Stimulated activated CD8-positive, alpha-beta memory T cell treated with anti-CD3 and anti-CD28 coated beads, Interleukin-7, amount 100 ng/mL, for 24 hours (primary cell): Measurements from ENCODE around the gene PLB1.
"Not testable (repeated sequence)": the region's sequence is repeated elsewhere in the genome, so short reads cannot be mapped to it uniquely, and the experiment has no call there.

Experiments used
- DNase-seq: peaks from one replicate; pipeline ENCODE4 v3.0.0-alpha.2; 2020; ENCODE audit warnings: low read depth

PLB1 gene

GRCh38 chr2:28469947-28470535, 25.8 kb upstream of the PLB1 start:
- no peak for DNase-seq

DNA sequence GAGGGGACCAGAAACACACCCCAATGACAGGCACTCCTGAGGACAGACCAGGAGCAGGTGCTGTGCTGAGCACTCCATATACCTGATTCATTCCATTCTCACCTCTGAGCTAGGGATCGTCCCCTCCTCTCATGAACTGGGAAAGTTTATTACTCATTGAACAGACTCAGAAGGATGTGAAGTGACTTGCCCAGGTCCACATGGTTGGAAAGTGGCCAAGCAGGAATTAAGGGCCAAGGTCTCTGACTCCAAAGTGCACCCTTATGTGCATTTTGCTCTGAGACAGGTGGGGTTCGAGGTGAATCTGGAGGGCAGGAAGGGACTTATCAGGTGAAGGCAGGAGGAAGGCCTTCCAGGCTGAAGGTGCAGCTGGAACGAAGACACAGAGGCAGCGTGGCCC, 25.1 kb upstream of the PLB1 start:
- no peak for DNase-seq

DNA sequence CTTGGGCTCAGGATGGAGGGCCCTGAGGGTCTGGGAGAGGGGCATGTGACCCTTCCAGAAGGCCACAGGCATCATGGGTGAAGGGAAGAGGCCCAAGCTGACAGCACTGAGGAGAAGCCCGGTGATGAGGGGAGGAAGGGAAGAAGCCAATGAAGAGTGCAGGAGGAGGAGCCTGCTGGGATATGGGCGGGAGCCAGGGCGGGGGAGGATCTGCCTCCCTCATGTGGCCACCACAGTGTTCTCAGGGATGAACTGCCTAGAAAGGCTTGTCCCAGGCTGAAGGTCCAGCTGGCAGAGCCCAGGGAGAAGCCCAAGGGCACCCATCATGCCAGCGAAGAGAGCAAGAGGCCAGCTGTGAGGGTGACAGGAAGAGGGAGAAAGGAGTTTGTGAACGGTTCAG, 24.6 kb upstream of the PLB1 start:
- no peak for DNase-seq

DNA sequence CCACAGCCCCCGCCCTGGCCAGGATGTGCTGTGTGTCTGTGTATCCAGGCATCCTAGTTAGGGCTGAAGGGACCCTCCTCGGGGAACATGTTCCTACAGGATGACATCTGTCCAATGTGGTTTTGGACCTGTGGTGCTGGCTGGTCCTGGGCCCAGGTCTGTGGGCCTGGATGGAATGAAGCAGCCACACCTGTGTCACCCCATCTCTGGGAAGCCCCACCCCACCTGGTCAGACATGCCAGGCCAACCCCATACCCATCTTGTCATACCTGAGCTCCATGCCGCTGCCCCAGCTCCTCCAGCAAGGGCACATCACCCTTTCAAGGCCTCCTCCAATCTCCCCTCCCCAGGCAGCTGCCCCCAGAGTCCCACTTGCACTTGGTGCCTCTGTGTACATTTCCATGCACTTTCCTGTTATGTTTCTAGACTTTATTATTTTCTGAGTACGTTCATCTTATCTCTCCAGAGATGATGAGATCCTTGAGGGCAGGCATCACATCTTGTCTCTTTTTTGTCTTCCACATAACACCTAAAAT, 24.1 kb upstream of the PLB1 start:
- DNase-seq: no peak

DNA sequence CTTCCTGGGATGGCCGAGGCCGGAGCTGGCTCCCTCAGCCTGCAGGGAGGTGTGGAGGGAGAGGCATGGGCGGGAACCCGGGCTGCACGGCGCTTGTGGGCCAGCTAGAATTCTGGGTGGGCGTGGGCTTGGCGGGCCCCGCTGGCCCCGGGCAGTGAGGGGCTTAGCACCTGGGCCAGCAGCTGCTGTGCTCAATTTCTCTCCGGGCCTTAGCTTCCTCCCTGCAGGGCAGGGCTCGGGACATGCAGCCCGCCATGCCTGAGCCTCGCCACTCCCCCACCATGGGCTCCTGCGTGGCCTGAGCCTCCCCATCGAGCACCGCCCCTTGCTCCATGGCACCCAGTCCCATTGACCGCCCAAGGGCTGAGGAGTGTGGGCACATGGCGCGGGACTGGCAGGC, 23.2 kb upstream of the PLB1 start:
- not testable (repeated sequence) for DNase-seq

GRCh38 chr2:28475088-28475595, 20.7 kb upstream of the PLB1 start:
- DNase-seq: no peak

- DNase-seq: no peak
Observed at GRCh38 chr2:28477087-28477486, 18.8 kb upstream of the PLB1 start.

DNA sequence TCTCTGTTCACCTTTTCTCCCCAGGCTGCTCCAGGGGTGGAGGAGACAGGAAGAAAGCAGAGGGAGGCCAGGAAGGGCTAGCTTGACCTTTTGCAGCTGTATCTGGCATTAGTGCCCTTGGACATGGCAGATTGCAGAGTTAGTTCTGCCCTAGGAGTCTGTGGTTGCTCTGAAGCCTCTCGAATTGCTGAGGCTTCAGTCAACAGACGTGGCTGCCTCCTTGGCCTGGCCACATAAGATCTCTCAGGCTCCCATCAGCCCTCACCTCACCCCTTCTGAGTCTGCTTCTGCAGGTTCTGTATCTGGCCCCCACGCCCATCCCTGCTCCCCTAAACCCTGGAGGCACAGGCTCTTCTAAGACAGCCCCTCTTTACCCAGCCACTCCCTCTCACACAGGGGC, 18.2 kb upstream of the PLB1 start:
- no peak for DNase-seq

DNA sequence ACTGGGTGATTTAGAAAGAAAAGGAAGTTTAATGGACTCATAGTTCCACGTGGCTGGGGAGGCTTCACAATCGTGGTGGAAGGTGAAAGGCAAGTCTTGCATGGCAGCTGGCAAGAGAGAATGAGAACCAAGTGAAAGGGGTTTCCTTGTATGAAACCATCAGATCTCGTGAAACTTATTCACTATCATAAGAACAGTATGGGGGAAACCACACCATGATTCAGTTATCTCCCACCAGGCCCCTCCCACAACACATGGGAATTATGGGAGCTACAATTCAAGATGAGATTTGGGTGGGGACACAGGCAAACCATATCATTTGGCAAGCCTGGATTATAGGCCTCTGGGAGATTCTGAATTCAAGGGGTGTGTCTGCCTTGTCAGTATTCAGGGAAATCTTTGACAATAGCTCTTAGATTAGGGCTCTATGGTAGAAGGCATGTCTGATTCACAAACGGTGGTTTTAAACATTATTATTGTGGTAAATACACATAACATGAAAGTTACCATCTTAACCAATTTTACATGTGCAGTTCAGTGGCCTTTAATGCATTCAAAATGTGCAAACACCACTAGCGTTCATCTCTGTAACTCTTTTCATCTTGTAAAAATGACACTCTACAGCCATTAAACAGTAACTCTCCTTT, 15.3 kb upstream of the PLB1 start:
- DNase-seq: no peak

GRCh38 chr2:28481905-28482304, 14.0 kb upstream of the PLB1 start:
- DNase-seq: no peak

GRCh38 chr2:28484835-28485234, 11.0 kb upstream of the PLB1 start:
- DNase-seq: no peak

DNA sequence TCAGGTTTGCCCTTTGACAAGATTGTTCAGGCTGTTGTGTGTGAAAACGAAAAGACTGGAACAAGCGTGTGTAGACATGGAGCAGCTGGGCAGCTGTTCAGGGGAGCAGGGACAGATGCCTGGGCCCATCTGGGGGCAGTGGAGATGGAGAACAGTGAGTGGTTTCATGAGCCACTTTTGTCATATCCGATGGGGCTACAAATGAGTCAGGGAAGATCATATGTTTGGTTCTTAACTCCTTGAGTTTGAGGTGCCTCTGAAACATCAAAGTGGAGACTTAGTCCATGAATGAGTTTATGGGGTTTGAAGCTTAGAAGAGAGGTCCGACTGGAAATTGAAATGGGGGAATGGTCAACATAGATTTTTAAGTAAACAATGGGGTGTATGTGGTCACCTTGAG, 9.3 kb upstream of the PLB1 start:
- no peak for DNase-seq

- no peak for DNase-seq
Observed at GRCh38 chr2:28487258-28487657, 8.6 kb upstream of the PLB1 start.

DNA sequence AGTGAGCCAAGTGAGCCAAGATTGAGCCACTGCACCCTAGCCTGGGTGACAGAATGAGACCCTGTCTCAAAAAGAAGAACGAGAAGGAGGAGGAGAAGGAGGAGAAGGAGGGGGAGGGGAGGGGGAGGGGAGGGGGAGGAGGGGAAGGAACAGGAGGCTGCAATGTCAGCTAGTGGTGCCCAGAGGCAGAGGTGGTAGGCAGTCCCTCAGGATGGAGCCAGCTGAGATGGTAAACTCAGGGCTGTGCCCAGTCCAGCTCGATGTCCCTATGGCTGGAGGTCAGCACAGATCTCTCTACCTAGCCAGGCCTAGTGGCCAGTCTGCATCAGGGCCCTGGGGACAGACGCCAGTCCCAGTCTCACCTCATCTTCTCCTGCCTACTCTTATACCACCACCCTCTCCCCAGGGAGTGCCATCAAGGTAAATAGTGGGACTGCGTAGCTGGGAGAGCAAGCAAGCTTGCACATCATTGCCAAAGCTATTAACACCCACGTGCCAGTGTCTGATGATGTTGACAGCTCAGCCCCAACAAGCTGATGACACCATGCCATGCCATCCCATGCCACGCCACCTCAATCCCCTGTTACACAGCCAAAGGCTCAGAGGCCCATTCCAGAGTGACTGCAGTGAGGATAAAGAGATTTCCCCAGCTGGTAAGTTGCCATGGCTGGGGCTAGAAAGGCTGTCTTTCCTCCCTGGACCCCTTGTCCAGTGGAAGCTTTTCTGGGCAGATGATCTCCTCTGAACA, 7.6 kb upstream of the PLB1 start:
- no peak for DNase-seq

DNA sequence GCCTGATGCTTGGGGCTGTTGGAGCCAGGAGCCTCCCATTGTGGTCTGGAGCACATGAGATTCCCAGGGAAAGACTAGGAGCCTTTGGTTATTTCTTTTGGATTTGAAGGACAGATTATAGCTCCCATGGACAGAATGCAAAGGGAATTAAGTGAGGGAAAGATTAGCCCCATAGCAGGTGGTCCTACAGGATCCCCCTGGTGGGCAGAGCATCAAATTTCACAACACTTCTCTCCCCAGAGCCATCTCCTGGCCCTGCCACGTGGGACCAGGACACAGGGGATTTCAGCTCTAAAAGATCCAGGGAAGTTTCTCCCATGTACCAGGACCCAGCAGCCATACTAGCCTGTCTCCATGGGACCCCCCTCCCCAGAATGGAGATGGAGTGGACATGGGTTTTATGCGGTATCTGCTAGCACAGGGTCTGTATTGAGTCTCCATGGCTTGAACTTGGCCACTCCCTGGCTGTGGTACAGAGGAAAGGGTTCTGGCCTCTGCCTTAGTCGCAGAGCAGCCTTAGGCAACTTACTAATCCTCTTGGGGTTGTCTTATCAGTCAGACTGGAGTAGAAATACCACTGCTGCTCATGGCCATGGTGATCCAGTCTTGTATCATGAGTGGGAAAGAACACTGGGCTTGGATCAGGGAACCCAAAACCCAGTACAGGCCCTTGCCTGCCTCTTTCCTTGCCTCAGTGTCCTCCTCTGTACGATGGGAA, 6.8 kb upstream of the PLB1 start:
- no peak for DNase-seq

DNA sequence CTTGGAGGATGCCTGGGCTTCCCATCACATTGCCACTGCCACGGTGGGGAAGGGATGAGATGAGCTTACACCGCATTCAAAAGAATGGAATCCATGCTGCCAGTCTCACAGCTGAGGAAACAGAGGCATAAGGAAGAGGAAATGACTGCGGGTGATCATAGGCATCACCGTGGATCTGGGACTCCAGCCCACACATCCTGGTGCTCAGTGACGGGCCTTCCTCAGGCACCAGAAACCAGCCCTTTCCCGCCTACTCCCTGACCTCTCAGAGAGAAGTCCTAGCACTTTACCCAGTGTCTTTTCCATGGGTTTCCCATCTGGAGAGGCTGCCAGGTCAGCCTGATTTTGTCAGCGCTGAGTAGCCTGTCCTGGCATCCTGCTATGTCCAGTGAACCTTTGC, 5.3 kb upstream of the PLB1 start:
- no peak for DNase-seq

DNA sequence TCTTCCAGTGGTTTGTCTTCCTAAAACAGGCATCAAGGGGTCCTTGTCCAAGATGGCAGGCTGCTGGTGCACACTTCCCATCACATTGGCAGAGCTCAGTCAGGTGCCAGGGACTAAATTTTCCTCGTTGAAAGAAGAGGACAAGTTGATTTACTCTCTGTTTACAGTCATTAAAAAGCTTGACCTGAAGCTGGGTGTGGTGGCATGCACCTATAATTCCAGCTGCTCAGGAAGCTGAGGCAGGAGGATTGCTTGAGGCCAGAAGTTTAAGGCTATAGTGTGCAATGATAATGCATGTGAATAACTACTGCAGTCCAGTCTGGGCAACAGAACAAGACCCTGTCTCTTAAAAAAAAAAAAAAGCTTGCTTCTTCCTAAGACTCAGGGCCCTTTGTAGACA, 3.6 kb upstream of the PLB1 start:
- DNase-seq: no peak

GRCh38 chr2:28493636-28494035, 2.2 kb upstream of the PLB1 start:
- DNase-seq: no peak

GRCh38 chr2:28496781-28497180, 921 bp downstream of the PLB1 start:
- DNase-seq: no peak

- DNase-seq: no peak
Observed at GRCh38 chr2:28497206-28497605, 1.3 kb downstream of the PLB1 start.

GRCh38 chr2:28499282-28499681, 3.4 kb downstream of the PLB1 start:
- DNase-seq: no peak

- DNase-seq: no peak
Observed at GRCh38 chr2:28505361-28505760, 9.5 kb downstream of the PLB1 start.
